Keratinocyte (primary cell): ENCODE measurements around the gene KLHL28.

ENCODE experiments used
- EZH2 ChIP-seq: IDR thresholded peaks from one replicate; pipeline ENCODE4 v1.6.1; 2012; ENCODE audit warnings: inconsistent platforms, mild to moderate bottlenecking, low read length, moderate library complexity
- TF ChIP-seq, protein P1 (sequence below), 3 experiments: IDR thresholded peaks in 1 of 3; conservative IDR thresholded peaks in 1 of 3; optimal IDR thresholded peaks in 1 of 3; 2 replicates in 2 of 3; 3 replicates in 1 of 3; pipeline versions ENCODE3 to v1.5.1; 2011; ENCODE audit warnings: low read length in 3 of 3, mild to moderate bottlenecking in 3 of 3, moderate library complexity in 2 of 3, control low read depth in 1 of 3, inconsistent platforms in 1 of 3; ENCODE audit not compliant: insufficient read depth in 2 of 3; ENCODE audit errors: extremely low read depth in 1 of 3

GRCh38 chr14:44954750-44955149, 7.0 kb downstream of the KLHL28 start:
- TF ChIP-seq, protein P1, sequence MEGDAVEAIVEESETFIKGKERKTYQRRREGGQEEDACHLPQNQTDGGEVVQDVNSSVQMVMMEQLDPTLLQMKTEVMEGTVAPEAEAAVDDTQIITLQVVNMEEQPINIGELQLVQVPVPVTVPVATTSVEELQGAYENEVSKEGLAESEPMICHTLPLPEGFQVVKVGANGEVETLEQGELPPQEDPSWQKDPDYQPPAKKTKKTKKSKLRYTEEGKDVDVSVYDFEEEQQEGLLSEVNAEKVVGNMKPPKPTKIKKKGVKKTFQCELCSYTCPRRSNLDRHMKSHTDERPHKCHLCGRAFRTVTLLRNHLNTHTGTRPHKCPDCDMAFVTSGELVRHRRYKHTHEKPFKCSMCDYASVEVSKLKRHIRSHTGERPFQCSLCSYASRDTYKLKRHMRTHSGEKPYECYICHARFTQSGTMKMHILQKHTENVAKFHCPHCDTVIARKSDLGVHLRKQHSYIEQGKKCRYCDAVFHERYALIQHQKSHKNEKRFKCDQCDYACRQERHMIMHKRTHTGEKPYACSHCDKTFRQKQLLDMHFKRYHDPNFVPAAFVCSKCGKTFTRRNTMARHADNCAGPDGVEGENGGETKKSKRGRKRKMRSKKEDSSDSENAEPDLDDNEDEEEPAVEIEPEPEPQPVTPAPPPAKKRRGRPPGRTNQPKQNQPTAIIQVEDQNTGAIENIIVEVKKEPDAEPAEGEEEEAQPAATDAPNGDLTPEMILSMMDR (optimal IDR thresholded peaks at IDR 0.05 in 1 of 3, IDR thresholded peaks at IDR 0.05 in 1 of 3, conservative IDR thresholded peaks at IDR 0.05 in 1 of 3; ENCODE audit: extremely low read depth in 1 of 3, insufficient read depth in 2 of 3, low read length in 3 of 3), result no peak
- no peak for TF ChIP-seq EZH2
